Duodenal mucosa (tissue), 2 donors: ENCODE measurements around the gene MARCHF9.
"Not testable (repeated sequence)": the region's sequence is repeated elsewhere in the genome, so short reads cannot be mapped to it uniquely, and the experiment has no call there.

ENCODE experiments used
- H3K27ac ChIP-seq: one replicate; pipeline ENCODE4 v1.7.0; 2013; ENCODE audit warnings: low read depth, low read length
- H3K27me3 ChIP-seq, 2 donors: one replicate each; pipeline ENCODE4 v1.7.0; 2013; ENCODE audit warnings: low read length in 2 of 2, control low read depth in 1 of 2; ENCODE audit not compliant: insufficient read depth in 2 of 2, control insufficient read depth in 1 of 2
- H3K36me3 ChIP-seq, 2 donors: one replicate each; pipeline ENCODE4 v1.7.0; 2013; ENCODE audit warnings: low read length in 2 of 2, control low read depth in 1 of 2; ENCODE audit not compliant: insufficient read depth in 2 of 2, control insufficient read depth in 1 of 2
- H3K4me1 ChIP-seq, 2 donors: one replicate each; pipeline ENCODE4 v1.7.0; 2013; ENCODE audit warnings: low read length in 2 of 2, control low read depth in 1 of 2; ENCODE audit not compliant: insufficient read depth in 2 of 2, control insufficient read depth in 1 of 2
- H3K4me3 ChIP-seq, 2 donors: one replicate each; pipeline ENCODE4 v1.7.0; 2013; ENCODE audit warnings: low read length in 2 of 2, low read depth in 1 of 2
- H3K9ac ChIP-seq, 2 donors: one replicate each; pipeline ENCODE4 v1.7.0; 2013; ENCODE audit warnings: low read length in 2 of 2, low read depth in 1 of 2
- H3K9me3 ChIP-seq, 2 donors: one replicate each; pipeline ENCODE4 v1.7.0; 2013; ENCODE audit warnings: low read length in 2 of 2, control low read depth in 1 of 2; ENCODE audit not compliant: control insufficient read depth in 1 of 2

MARCHF9 gene

DNA sequence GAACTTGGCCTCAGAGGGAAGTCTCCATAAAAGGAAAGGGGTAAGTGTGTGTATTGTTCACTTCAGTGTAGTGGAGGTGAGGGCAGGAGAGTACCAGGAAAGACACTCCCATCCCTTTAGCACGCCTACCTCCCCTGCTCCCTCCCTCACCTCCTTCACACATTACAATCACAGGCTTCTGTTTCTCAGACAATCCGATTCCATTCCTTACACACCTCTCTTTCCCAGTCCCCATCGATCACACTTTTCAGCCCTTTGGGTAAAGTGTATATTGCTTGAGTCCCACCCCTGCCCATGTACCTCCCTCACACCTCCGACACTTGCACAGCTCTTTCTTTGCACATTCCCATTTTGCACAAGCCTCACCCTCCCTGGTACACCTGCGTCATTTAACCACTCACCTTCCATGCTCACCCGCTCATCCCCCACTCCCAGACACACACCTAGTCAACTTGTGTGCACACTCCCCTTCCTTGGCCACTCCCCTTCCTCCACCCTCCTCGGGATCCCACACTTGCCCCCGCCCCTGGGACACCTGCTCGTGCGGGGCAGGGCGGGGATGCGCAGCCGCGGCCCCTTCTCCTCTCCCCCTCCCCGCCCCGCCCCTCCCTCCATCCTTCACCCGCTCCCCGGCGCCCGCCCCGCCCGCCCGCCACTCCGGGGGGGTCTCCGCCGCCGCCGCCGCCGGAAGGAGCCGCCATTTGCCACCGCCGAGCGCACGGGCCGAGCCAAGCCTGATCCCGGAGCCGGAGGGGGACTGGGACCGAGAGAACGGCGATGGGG, at the start of gene MARCHF9:
Gene MARCHF9, plus strand, starts transcription at position 693 of the 783 bp plus-strand sequence. CDS start 426 bp downstream, outside the sequence.
- Histone ChIP-seq H3K4me3 (peak within 1 kb of the TSS; percentile 67 to 70), H3K27ac (peak within 1 kb of the TSS; percentile 37), H3K9ac (peak within 1 kb of the TSS; percentile 61 to 62), H3K36me3 (peaks cover 0 to 20% of the 10 kb centered on the region in 2 donors), H3K4me1 (peaks cover 41 to 46% of the 10 kb centered on the region in 2 donors), H3K9me3 (no peaks in the 10 kb centered on the region), H3K27me3 (no peaks in the 10 kb centered on the region)

GRCh38 chr12:57707250-57707649, 47.7 kb upstream of the MARCHF9 start:
- no peak overlapping the region for H3K9ac ChIP-seq
- no peak overlapping the region for H3K27ac ChIP-seq
- H3K4me1 ChIP-seq: no peaks in the 10 kb centered on the region
- H3K4me3 ChIP-seq: no peak overlapping the region
- H3K9me3 ChIP-seq: peaks cover 0 to 11% of the 10 kb centered on the region in 2 donors
- H3K27me3 ChIP-seq: no peaks in the 10 kb centered on the region
- H3K36me3 ChIP-seq: peaks cover 8 to 35% of the 10 kb centered on the region in 2 donors

- H3K4me3 ChIP-seq: no peak overlapping the region
- H3K9ac ChIP-seq: no peak overlapping the region
- no peaks in the 10 kb centered on the region for H3K4me1 ChIP-seq
- H3K9me3 ChIP-seq: peaks cover 0 to 8% of the 10 kb centered on the region in 2 donors
- H3K36me3 ChIP-seq: peaks cover 8 to 30% of the 10 kb centered on the region in 2 donors
- H3K27me3 ChIP-seq: no peaks in the 10 kb centered on the region
- no peak overlapping the region for H3K27ac ChIP-seq
Observed at GRCh38 chr12:57708296-57708695, 46.6 kb upstream of the MARCHF9 start.

DNA sequence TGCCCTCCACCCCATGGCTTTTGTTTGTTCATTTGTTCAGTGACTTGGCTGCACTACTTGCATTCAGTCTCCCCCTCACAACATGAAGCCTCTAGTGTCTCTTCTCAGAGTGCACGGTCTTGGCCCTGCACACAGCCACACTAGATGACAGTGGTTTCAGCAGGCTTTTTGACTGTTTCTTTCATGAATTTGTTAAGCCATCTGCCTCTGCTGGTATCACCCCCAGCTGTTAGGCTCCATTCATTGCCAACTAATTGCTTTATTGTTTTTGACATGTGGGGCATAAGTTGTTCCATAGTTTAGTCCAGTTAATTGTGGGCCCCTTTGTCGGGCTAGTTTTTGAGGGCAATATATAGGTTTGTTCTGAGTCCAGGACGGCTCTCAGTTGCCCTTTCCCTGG, 42.2 kb upstream of the MARCHF9 start:
- Histone ChIP-seq H3K4me1 (no peaks in the 10 kb centered on the region), H3K27ac (no peak overlapping the region), H3K4me3 (no peak overlapping the region), H3K36me3 (peaks cover 20 to 38% of the 10 kb centered on the region in 2 donors), H3K27me3 (no peaks in the 10 kb centered on the region), H3K9ac (no peak overlapping the region), H3K9me3 (no peaks in the 10 kb centered on the region)

- Histone ChIP-seq H3K4me3 (no peak overlapping the region), H3K36me3 (peaks cover 25 to 43% of the 10 kb centered on the region in 2 donors), H3K9me3 (no peaks in the 10 kb centered on the region), H3K9ac (no peak overlapping the region), H3K27ac (no peak overlapping the region), H3K4me1 (no peaks in the 10 kb centered on the region), H3K27me3 (no peaks in the 10 kb centered on the region)
Observed at GRCh38 chr12:57713209-57713608, 41.7 kb upstream of the MARCHF9 start.

DNA sequence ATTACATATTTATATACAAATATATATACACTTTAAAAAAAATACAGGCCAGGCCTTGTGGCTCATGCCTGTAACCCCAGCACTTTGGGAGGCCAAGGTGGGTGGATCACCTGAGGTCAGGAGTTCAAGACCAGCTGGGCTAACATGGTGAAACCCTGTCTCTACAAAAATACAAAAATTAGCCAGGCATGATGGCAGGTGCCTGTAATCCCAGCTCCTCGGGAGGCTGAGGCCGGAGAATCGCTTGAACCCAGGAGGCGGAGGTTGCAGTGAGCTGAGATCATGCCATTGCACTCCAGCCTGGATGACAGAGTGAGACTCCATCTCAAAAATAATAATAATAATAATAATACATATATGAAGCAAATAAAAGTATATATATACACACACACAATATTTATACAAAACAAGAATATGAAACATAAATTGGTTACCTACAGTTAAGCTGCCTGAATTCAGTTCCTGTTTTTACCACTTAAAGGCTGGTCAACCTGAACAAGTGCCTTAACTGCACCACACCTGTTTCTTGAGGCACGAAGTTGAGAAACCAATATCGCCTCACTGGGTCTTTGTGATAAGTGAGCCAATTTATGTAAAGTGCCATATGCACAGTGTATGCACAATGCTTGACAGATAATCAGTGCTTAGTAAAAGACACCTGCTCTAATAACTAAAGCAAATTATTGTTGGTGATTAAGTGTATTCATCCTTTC, 39.7 kb upstream of the MARCHF9 start:
- not testable (repeated sequence) for H3K9ac ChIP-seq, H3K27ac ChIP-seq, H3K4me3 ChIP-seq, H3K27me3 ChIP-seq, H3K9me3 ChIP-seq, H3K4me1 ChIP-seq
- H3K36me3 ChIP-seq: peaks cover 39 to 63% of the 10 kb centered on the region in 2 donors

- no peak overlapping the region for H3K27ac ChIP-seq
- no peaks in the 10 kb centered on the region for H3K27me3 ChIP-seq
- no peak overlapping the region for H3K4me3 ChIP-seq
- no peak overlapping the region for H3K9ac ChIP-seq
- peaks cover 45 to 69% of the 10 kb centered on the region in 2 donors for H3K36me3 ChIP-seq
- H3K9me3 ChIP-seq: no peaks in the 10 kb centered on the region
- H3K4me1 ChIP-seq: no peaks in the 10 kb centered on the region
Observed at GRCh38 chr12:57715786-57716185, 39.1 kb upstream of the MARCHF9 start.

GRCh38 chr12:57716305-57716704, 38.6 kb upstream of the MARCHF9 start:
- H3K9me3 ChIP-seq: no peaks in the 10 kb centered on the region
- H3K4me3 ChIP-seq: no peak overlapping the region
- H3K4me1 ChIP-seq: no peaks in the 10 kb centered on the region
- peaks cover 47 to 74% of the 10 kb centered on the region in 2 donors for H3K36me3 ChIP-seq
- H3K27me3 ChIP-seq: no peaks in the 10 kb centered on the region
- H3K27ac ChIP-seq: no peak overlapping the region
- no peak overlapping the region for H3K9ac ChIP-seq

GRCh38 chr12:57717131-57717530, 37.8 kb upstream of the MARCHF9 start:
- no peak overlapping the region for H3K9ac ChIP-seq
- no peaks in the 10 kb centered on the region for H3K27me3 ChIP-seq
- H3K4me3 ChIP-seq: no peak overlapping the region
- no peak overlapping the region for H3K27ac ChIP-seq
- H3K9me3 ChIP-seq: no peaks in the 10 kb centered on the region
- H3K4me1 ChIP-seq: no peaks in the 10 kb centered on the region
- peaks cover 51 to 77% of the 10 kb centered on the region in 2 donors for H3K36me3 ChIP-seq
